RWPE2 (cell line): ENCODE measurements around the gene KRT78.

ENCODE experiments used
- ATAC-seq: fragments of 200-7000 bp; cut with Tn5 transposase; 3 replicates; pipeline ENCODE4 v1.9.1; 2021; ENCODE audit warnings: low read depth
- DNase-seq: peaks from one replicate; pipeline ENCODE4 v3.0.0-alpha.2; 2020; ENCODE audit warnings: low spot score
- H3K27ac ChIP-seq: fragments of 450-650 bp; 2 replicates; pipeline ENCODE4 v1.5.1; 2017; ENCODE audit warnings: mild to moderate bottlenecking; ENCODE audit not compliant: poor library complexity, severe bottlenecking
- H3K27me3 ChIP-seq: fragments of 250-450 bp; sonication (Bioruptor Pico); 2 replicates; pipeline ENCODE4 v1.5.1; 2021; ENCODE audit warnings: mild to moderate bottlenecking, moderate library complexity; ENCODE audit not compliant: insufficient read depth, poor library complexity, severe bottlenecking
- H3K36me3 ChIP-seq: fragments of 250-450 bp; sonication (Bioruptor Pico); 2 replicates; pipeline ENCODE4 v1.5.1; 2020; ENCODE audit warnings: low read depth, mild to moderate bottlenecking, moderate library complexity
- H3K4me1 ChIP-seq: fragments of 250-450 bp; sonication (Bioruptor Pico); 2 replicates; pipeline ENCODE4 v1.5.1; 2021; ENCODE audit warnings: mild to moderate bottlenecking, moderate library complexity; ENCODE audit not compliant: insufficient read depth, poor library complexity, severe bottlenecking
- H3K4me3 ChIP-seq: fragments of 250-450 bp; sonication (Bioruptor Pico); 2 replicates; pipeline ENCODE4 v1.5.1; 2021; ENCODE audit warnings: mild to moderate bottlenecking, moderate library complexity; ENCODE audit not compliant: severe bottlenecking
- H3K9me3 ChIP-seq: fragments of 250-450 bp; sonication (Bioruptor Pico); 2 replicates; pipeline ENCODE4 v1.5.1; 2021; ENCODE audit warnings: mild to moderate bottlenecking, moderate library complexity; ENCODE audit not compliant: severe bottlenecking
- TF ChIP-seq, protein P1 (sequence below): fragments of 450-650 bp; IDR thresholded peaks from one replicate; pipeline ENCODE4 v1.5.1; 2017; ENCODE audit warnings: mild to moderate bottlenecking, moderate library complexity; ENCODE audit not compliant: poor library complexity, severe bottlenecking

The KRT78 gene

DNA sequence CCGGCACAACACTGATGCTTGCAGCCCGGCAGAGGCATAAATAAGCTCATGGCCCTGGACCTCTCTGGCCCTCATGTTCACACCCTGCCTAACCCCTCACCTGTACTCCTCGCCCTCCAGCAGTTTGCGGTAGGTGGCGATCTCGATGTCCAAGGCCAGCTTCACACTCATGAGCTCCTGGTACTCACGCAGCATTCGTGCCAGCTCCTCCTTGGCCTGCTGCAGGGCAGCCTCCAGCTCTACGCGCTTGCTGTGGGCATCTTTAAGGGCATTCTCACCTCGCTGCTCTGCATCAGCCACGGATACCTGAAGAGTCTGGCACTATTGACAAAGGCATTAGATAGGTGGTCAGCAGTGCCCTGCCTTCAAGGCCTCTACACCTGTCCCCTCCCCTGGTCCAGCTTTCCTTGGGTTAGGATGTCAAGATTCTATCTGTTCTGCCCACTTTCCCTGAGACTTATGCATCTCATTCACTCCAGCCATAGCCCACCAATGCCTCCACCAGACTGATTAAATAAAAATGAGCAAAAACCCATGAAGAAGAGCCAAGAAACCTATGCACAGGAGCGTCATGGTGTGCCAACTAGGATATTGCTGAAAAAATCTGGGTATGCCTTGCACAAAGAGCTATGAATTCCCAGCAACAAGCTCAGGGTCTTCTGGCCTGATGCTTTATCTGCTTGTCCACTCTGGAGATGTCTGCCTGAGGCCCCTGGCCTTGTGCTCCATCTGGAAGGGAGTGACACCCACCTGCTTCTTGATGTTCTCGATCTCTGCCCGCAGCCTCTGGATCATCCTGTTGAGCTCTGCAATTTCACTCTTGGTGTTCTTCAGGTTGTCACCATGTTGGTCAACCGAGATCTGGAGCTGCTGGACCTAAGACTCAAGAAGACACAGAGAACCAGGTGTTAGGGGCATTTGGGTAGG lies 41.0 kb downstream of the KRT78 start:
- Histone ChIP-seq H3K4me3 (no peak overlapping the region), H3K4me1 (no peaks in the 10 kb centered on the region), H3K27me3 (no peaks in the 10 kb centered on the region), H3K9me3 (no peaks in the 10 kb centered on the region), H3K27ac (no peak overlapping the region), H3K36me3 (no peaks in the 10 kb centered on the region)
- DNase-seq (no peak), ATAC-seq (no peak)
- TF ChIP-seq, protein P1, sequence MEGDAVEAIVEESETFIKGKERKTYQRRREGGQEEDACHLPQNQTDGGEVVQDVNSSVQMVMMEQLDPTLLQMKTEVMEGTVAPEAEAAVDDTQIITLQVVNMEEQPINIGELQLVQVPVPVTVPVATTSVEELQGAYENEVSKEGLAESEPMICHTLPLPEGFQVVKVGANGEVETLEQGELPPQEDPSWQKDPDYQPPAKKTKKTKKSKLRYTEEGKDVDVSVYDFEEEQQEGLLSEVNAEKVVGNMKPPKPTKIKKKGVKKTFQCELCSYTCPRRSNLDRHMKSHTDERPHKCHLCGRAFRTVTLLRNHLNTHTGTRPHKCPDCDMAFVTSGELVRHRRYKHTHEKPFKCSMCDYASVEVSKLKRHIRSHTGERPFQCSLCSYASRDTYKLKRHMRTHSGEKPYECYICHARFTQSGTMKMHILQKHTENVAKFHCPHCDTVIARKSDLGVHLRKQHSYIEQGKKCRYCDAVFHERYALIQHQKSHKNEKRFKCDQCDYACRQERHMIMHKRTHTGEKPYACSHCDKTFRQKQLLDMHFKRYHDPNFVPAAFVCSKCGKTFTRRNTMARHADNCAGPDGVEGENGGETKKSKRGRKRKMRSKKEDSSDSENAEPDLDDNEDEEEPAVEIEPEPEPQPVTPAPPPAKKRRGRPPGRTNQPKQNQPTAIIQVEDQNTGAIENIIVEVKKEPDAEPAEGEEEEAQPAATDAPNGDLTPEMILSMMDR, result no peak

DNA sequence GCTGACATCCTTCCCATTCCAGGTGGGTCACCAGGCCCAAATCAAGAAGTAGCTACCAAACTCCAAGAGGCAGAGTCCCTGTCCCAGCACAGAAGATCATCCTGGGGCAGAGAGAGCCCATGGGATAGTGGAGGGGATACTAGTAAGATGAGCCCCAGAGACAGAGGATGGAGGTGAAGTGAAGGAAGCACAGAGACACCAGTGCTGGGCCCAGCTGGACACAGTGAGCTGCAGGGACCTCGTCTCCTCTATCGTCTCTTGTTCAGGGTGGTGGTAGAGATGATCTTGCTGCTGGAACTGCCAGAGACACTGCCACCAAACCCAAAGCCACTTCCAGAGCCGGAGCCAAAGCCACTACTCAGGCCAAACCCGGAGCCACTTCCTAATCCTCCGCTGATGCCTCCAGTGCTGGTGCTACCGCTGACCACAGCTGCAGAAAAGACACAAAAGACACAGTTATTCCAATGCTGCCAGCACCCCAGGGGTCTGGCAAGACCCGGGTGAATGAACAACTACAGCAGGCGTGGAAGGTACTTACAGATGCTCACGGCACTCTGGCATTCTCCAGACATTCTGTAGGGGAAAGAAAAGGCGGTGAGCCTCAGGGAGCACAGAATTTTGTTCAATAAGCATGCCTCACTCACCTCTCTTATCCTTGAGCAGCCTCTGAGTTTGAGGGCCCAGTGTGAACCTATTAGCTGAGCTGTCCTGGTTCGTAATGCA lies 41.8 kb downstream of the KRT78 start:
- H3K4me1 ChIP-seq, result no peaks in the 10 kb centered on the region
- no peaks in the 10 kb centered on the region for H3K36me3 ChIP-seq
- H3K4me3 ChIP-seq, result no peak overlapping the region
- TF ChIP-seq, protein P1, result no peak
- ATAC-seq (no peak), DNase-seq (no peak)
- no peaks in the 10 kb centered on the region for H3K9me3 ChIP-seq
- no peak overlapping the region for H3K27ac ChIP-seq
- H3K27me3 ChIP-seq, result no peaks in the 10 kb centered on the region

DNA sequence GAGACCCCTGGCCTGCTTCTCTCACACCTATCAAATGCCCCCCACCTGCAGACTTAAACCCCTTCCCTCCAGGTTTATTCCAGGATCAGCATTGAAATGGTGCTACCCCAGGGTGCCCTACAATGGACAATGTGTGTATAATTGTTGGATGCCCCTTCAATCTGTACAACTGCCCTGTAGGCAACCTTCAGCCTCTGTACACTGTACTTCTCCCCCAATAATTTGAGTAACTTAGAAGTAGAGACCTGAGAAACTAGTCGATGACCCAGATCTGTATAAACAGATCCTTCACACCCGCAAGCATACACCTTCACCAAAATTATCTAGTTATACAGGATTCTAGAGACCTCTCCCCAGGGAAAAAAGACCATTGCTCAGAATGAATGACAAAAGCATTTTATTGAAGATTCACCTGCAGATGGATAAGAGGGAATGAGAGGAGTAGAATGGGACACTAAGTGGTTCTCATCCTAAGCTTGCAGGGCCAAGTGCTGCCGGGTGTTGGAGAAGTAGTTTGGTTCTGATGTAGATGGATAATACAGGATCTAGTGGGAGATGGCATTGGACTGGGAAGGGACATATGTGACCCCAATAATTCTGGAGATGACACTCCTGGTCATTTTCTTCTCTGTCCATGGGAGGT lies 42.5 kb downstream of the KRT78 start:
- Histone ChIP-seq H3K4me1 (no peaks in the 10 kb centered on the region), H3K9me3 (no peaks in the 10 kb centered on the region), H3K36me3 (no peaks in the 10 kb centered on the region), H3K27ac (no peak overlapping the region), H3K4me3 (no peak overlapping the region), H3K27me3 (no peaks in the 10 kb centered on the region)
- ATAC-seq (no peak), DNase-seq (no peak)
- TF ChIP-seq, protein P1, result no peak

DNA sequence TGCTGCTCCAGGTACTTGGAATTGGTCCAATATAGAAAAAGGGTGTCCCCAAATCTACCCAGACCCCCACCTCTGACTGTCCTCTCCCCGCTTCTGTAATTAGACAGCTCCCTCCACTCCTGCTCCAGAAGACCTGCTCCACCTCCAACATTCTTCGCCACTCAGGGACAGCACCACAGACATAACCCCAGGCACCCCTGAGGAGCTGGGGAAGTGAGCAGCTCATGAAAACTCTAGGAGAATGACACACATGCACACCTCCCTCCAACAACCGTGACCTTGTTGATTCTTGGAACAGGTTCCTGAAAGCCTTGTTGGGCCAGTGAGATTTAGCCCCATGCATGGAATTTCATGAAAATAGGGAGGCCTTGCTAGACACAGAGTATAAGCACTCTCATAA lies 43.1 kb downstream of the KRT78 start:
- Histone ChIP-seq H3K9me3 (no peaks in the 10 kb centered on the region), H3K4me3 (no peak overlapping the region), H3K36me3 (no peaks in the 10 kb centered on the region), H3K27me3 (no peaks in the 10 kb centered on the region), H3K4me1 (peaks cover 4% of the 10 kb centered on the region), H3K27ac (no peak overlapping the region)
- DNase-seq, result no peak
- no peak for ATAC-seq
- TF ChIP-seq, protein P1, result no peak
